Gastrocnemius medialis (tissue), 4 donors: ENCODE measurements around the gene EPB41.

Experiments used
- POLR2A ChIP-seq, 2 donors: fragments of 450-650 bp; IDR thresholded peaks; one replicate each; pipeline ENCODE4 v1.6.1; 2017; ENCODE audit warnings: antibody characterized with exemption in 2 of 2, mild to moderate bottlenecking in 2 of 2, moderate library complexity in 2 of 2
- TF ChIP-seq, protein P1 (sequence below), 5 experiments: fragments of 450-650 bp in 3 of 5; fragments of 200-600 bp in 2 of 5; sonication (generic) in 2 of 5; IDR thresholded peaks in 4 of 5; conservative IDR thresholded peaks in 1 of 5; 1 replicate in 4 of 5; 2 replicates in 1 of 5; pipeline ENCODE4 v1.5.1; 2016 to 2019; ENCODE audit warnings: antibody characterized with exemption in 5 of 5, mild to moderate bottlenecking in 3 of 5, moderate library complexity in 3 of 5

DNA sequence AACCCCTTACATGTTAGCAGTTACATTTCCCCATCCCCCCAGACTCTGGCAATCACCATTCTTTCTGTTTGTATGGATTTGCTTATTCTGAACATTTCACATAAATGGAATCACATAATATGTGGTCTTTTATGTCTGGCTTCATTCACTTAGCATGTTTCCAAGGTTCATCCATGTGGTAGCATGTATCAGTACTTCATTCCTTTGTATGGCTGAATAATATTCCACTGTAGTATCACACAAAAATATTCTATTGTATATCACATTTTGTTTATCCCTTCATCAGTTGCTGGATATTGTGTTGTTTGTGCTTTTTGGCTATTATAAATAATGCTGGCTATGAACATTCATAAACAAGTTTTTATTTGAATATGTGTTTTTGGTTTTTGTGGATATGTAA is 22.2 kb downstream of the EPB41 start:
- TF ChIP-seq, protein P1, sequence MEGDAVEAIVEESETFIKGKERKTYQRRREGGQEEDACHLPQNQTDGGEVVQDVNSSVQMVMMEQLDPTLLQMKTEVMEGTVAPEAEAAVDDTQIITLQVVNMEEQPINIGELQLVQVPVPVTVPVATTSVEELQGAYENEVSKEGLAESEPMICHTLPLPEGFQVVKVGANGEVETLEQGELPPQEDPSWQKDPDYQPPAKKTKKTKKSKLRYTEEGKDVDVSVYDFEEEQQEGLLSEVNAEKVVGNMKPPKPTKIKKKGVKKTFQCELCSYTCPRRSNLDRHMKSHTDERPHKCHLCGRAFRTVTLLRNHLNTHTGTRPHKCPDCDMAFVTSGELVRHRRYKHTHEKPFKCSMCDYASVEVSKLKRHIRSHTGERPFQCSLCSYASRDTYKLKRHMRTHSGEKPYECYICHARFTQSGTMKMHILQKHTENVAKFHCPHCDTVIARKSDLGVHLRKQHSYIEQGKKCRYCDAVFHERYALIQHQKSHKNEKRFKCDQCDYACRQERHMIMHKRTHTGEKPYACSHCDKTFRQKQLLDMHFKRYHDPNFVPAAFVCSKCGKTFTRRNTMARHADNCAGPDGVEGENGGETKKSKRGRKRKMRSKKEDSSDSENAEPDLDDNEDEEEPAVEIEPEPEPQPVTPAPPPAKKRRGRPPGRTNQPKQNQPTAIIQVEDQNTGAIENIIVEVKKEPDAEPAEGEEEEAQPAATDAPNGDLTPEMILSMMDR (IDR thresholded peaks at IDR 0.05 in 4 of 5, conservative IDR thresholded peaks at IDR 0.05 in 1 of 5), result no peak
- TF ChIP-seq POLR2A (IDR thresholded peaks at IDR 0.05), result no peak
